GM10248 (cell line): Measurements from ENCODE around the gene SH3RF3.

Experiments
- CTCF ChIA-PET: fragments of 300-600 bp; sonication (Branson Sonifier 250); formaldehyde crosslinking; extraction: SDS; loops from one replicate; lab custom pipeline; 2021; ENCODE audit warnings: antibody characterized with exemption; lab: Yijun Ruan, JAX
- POLR2A ChIA-PET: fragments of 350-650 bp; sonication (Branson Sonifier 250); formaldehyde crosslinking; extraction: SDS; loops from one replicate; lab custom pipeline; 2020; ENCODE audit warnings: antibody characterized with exemption; lab: Yijun Ruan, JAX
- DNase-seq: peaks from one replicate; pipeline ENCODE4 v3.0.0; 2012; ENCODE audit errors: extremely low spot score
- CTCF ChIP-seq: IDR thresholded peaks from 2 replicates; pipeline ENCODE4 v1.5.1; 2012; ENCODE audit warnings: mild to moderate bottlenecking, low read depth; ENCODE audit errors: extremely low read depth, missing control alignments, control extremely low read depth

Gene SH3RF3

GRCh38 chr2:109124982-109125592 is 3.9 kb upstream of the SH3RF3 start:
- CTCF ChIA-PET, result no interaction called here
- DNase-seq, result no peak
- POLR2A ChIA-PET, result no interaction called here
- TF ChIP-seq CTCF, result no peak

- no peak for TF ChIP-seq CTCF
- no peak for DNase-seq
- CTCF ChIA-PET, result no interaction called here
- POLR2A ChIA-PET, result no interaction called here
These were observed 3.2 kb upstream of the SH3RF3 start for GRCh38 chr2:109125593-109126500.

- TF ChIP-seq CTCF, result no peak
- DNase-seq, result no peak
- ChIA-PET CTCF (no interaction called here), POLR2A (no interaction called here)
These were observed 2.5 kb upstream of the SH3RF3 start for GRCh38 chr2:109126501-109126860.

- ChIA-PET POLR2A (no interaction called here), CTCF (interaction anchor here (0.8 to 1.0 kb wide), 2 partner anchors 253 to 382 kb away, joined by 3 to 4 read pairs; no protein-coding TSS in a partner anchor)
- DNase-seq, result no peak
- no peak for TF ChIP-seq CTCF
These were observed 1.4 kb upstream of the SH3RF3 start for GRCh38 chr2:109127556-109127955.

- POLR2A ChIA-PET, result no interaction called here
- peak; percentile 75 for TF ChIP-seq CTCF
- CTCF ChIA-PET, result interaction anchor here (1.5 kb wide), 1 partner anchor 382 kb away, joined by 3 read pairs; no protein-coding TSS in a partner anchor
- DNase-seq, result peak; percentile 73
These were observed 873 bp upstream of the SH3RF3 start for GRCh38 chr2:109128048-109128615.

GRCh38 chr2:109129356-109129920 is 433 bp downstream of the SH3RF3 start:
- CTCF ChIA-PET, result interaction anchor here (1.5 kb wide), 1 partner anchor 381 kb away, joined by 3 read pairs; no protein-coding TSS in a partner anchor
- no peak for TF ChIP-seq CTCF
- POLR2A ChIA-PET, result no interaction called here
- DNase-seq, result no peak
